ENCODE measurements around the gene AIP.

DNA sequence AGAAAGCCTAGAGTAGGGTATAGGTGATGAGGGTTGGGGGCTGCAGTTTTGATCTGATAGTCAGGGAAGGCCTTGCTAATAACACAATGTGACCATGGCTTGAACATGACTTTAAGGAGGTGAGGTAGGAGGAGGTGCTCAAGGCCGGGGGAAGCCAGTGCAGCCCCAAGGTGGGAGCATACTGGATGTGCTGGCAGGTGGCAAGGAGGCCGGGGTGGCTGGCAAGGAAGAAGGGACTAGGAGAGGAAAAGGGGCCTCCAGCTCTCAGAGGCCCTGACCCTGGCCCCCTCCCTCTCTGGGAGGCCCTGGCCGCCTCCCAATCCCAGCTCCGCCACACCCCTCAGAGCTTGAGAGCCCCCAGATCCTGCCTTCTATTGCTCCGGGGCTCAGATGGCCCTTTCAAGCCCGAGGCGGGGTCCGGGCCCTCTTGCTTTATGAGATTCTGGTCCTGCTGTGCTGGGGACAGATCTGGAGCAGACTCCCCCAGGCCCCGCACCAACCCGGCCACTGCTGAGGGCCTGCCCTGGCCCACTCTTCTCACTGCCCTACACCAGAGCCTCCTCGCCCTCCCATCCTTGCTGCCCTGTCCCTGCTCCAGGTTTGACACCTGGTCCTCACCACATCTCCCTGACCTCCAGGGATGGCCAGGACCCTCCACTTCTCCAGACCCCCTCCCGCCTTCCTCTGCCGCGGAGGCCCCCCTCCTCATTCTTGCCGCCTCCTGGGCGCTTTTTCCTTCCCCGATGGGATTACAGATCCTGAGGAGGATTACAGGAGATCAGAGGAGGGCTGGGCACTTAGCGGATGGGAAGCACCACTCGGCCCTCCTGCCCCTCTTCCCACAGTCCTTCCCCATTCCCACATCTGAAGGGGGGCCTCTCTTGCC lies 20.5 kb downstream of the AIP start:
- TF ChIP-seq, protein P1, sequence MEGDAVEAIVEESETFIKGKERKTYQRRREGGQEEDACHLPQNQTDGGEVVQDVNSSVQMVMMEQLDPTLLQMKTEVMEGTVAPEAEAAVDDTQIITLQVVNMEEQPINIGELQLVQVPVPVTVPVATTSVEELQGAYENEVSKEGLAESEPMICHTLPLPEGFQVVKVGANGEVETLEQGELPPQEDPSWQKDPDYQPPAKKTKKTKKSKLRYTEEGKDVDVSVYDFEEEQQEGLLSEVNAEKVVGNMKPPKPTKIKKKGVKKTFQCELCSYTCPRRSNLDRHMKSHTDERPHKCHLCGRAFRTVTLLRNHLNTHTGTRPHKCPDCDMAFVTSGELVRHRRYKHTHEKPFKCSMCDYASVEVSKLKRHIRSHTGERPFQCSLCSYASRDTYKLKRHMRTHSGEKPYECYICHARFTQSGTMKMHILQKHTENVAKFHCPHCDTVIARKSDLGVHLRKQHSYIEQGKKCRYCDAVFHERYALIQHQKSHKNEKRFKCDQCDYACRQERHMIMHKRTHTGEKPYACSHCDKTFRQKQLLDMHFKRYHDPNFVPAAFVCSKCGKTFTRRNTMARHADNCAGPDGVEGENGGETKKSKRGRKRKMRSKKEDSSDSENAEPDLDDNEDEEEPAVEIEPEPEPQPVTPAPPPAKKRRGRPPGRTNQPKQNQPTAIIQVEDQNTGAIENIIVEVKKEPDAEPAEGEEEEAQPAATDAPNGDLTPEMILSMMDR (IDR thresholded peaks at IDR 0.05), result no peak
- TF ChIP-seq POLR2A (IDR thresholded peaks at IDR 0.05), result no peak
